GM08714 (cell line): ENCODE data around the gene STYK1.
"Not testable (repeated sequence)": the region's sequence is repeated elsewhere in the genome, so short reads cannot be mapped to it uniquely, and the experiment has no call there.

ENCODE experiments used
- H3K4me3 ChIP-seq: fragments of 200-500 bp; sonication (Bioruptor generic); 2 replicates; pipeline ENCODE4 v1.5.1; 2014; ENCODE audit warnings: mild to moderate bottlenecking, low read length, inconsistent platforms
- ZNF274 ChIP-seq: IDR thresholded peaks from 2 replicates; pipeline ENCODE4 v1.6.1; 2012; ENCODE audit warnings: mild to moderate bottlenecking, low read depth, low read length

Gene STYK1

GRCh38 chr12:10584415-10584814 lies 89.4 kb downstream of the STYK1 start:
- no peak for TF ChIP-seq ZNF274
- H3K4me3 ChIP-seq, result no peak overlapping the region

DNA sequence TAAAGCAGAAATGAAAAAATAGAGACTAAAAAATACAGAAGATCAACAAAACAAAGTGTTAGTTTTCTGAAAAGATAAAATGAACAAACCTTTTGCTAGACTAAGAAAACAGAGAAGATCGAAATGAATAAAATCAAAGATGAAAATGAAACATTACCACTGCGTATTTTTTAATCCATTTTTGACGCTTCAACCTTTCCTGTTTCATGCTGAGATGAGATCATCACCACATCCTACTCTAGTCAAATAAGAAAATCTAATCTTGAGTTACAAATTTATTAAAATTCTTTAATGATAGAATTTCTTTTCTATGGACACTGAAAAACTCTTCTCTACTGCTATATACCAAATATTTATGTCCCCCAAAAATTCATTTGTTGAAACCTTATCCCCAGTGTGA lies 91.1 kb downstream of the STYK1 start:
- no peak for TF ChIP-seq ZNF274
- no peak overlapping the region for H3K4me3 ChIP-seq

GRCh38 chr12:10582133-10582532 lies 91.7 kb downstream of the STYK1 start:
- H3K4me3 ChIP-seq, result not testable (repeated sequence)

DNA sequence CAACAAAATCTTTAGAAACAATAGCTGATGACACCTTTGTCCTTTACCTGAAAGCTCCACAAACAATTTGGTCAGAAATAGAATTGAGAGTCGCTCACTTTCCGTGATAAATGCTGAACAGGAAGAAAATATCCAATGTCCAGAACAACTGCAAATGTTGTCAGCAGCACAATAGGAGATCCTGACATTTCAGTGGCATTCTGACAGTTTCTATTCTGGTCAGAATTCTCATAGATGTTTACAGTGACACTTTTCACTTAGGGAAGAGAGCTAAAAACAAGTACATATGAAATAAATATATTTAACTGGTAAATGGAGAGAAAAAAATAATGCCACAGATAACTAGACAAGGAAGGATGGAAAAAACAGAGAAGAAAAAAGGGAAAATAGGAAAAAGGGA lies 99.5 kb downstream of the STYK1 start:
- no peak overlapping the region for H3K4me3 ChIP-seq
- TF ChIP-seq ZNF274, result no peak

DNA sequence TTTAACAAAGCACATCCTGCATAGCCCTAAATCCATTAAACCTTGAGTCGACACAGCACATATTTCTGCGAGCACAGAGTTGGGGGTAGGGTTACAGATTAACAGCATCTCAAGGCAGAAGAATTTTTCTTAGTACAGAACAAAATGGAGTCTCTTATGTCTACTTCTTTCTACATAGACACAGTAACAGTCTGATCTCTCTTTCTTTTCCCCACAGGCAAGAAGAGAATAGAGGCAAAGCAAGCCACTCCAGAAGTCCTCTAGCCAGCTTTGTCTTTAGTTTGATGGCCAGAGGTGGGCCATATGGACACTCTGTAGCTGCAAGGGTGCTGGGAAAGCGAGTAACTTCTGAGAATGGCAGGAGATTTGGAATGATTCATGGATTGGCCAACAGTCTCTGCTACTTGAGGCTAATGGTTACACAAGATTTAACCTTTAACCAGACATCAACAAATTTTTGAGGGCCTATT lies 101.8 kb downstream of the STYK1 start:
- H3K4me3 ChIP-seq, result not testable (repeated sequence)

DNA sequence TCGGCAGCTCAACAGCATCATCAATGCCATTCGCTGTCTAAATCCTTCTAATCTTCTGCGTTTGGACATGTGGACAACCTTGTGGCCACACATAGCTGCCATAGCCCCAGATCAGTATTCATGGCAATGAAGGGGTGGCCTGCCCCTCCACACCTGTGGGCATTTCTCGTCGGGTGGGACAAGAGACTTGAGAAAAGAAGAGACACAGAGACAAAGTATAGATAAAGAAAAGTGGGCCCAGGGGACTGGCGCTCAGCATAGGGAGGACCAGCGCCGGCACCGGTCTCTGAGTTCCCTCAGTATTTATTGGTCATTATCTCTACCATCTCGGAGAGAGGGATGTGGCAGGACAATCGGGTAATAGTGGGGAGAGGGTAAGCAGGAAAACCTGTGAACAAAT lies 102.7 kb downstream of the STYK1 start:
- H3K4me3 ChIP-seq, result no peak overlapping the region
- TF ChIP-seq ZNF274, result no peak
